ENCODE measurements around the gene DTNBP1. TPM values are rescaled to one million over a fixed set of nuclear protein-coding genes. Genes with fewer than 3 reads are reported as not detected.

Gene DTNBP1
- total and polyA plus RNA-seq, 4 donors, result 3.1 to 6.0 (median 4.3) TPM

DNA sequence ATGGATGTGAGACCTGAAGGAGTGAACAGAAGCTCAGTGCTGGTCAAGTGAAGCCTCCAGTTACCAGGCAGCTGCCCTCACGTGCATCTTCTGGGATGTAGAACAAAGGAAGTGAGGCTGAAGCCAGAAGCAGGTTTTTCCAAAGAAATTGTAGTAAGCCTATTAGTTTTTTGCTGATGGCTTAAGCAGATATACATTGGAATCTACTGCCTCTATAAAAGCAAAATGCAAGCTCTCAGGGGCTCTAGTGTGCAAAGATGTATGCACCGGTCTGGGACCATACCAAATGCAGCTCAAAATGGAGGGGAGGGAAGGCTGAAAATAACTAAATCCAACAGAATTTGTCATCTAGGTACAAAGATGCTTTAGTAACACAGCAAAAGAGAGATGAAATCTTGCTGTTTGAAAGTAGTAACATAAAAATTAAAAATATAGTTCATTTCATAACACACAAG is 77.0 kb downstream of the DTNBP1 start:
- H3K4me3 ChIP-seq (ENCODE audit: low read depth in 1 of 3, low read length in 3 of 3), result no peak overlapping the region
- TF ChIP-seq EGR1 (IDR thresholded peaks at IDR 0.05; ENCODE audit: low read depth in 2 of 2), result no peak
- TF ChIP-seq RAD21 (IDR thresholded peaks at IDR 0.05), result no peak
- TF ChIP-seq ZBTB33 (IDR thresholded peaks at IDR 0.05), result no peak
- TF ChIP-seq GABPA (IDR thresholded peaks at IDR 0.05 in 1 of 2, conservative IDR thresholded peaks at IDR 0.05 in 1 of 2), result no peak
- TF ChIP-seq RXRA (IDR thresholded peaks at IDR 0.05), result no peak
- H3K4me1 ChIP-seq (ENCODE audit: control insufficient read depth in 4 of 4, insufficient read depth in 4 of 4, low read length in 3 of 4), result no peaks in the 10 kb centered on the region
- no peak overlapping the region for H3K9ac ChIP-seq (ENCODE audit: low read depth in 1 of 2, low read length in 2 of 2)
- H3K27ac ChIP-seq (ENCODE audit: low read depth in 1 of 2, low read length in 2 of 2), result no peak overlapping the region
- no peak for DNase-seq (ENCODE audit: low spot score)
- no peaks in the 10 kb centered on the region for H3K27me3 ChIP-seq (ENCODE audit: control insufficient read depth in 4 of 4, insufficient read depth in 4 of 4, low read length in 3 of 4)
- H3K36me3 ChIP-seq (ENCODE audit: control insufficient read depth in 4 of 4, insufficient read depth in 3 of 4, low read depth in 1 of 4, low read length in 3 of 4), result no peaks in the 10 kb centered on the region
- 98% methylated on average over 2 of the region's 2 CpGs for WGBS
- H3K9me3 ChIP-seq (ENCODE audit: control insufficient read depth in 4 of 4, low read length in 3 of 4), result no peaks in the 10 kb centered on the region

DNA sequence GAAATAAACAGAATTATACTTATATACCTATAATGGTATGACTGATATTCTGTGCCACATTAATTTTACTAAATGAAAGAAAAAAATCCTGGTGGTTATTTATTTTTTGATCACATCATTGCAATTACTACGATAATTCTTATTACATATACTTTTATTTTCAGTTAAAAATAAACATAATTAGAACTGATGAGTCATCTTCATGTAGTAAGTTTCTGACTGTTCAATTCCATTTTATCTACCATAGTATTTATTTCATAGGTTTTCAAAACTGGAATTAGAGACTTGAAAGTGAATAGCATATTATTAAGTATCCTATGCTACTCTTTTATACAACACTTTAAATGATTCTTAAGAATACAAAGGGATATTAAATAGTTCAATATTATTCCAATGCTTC is 80.3 kb downstream of the DTNBP1 start:
- no peaks in the 10 kb centered on the region for H3K9me3 ChIP-seq (ENCODE audit: control insufficient read depth in 4 of 4, low read length in 3 of 4)
- H3K4me1 ChIP-seq (ENCODE audit: control insufficient read depth in 4 of 4, insufficient read depth in 4 of 4, low read length in 3 of 4), result no peaks in the 10 kb centered on the region
- TF ChIP-seq YY1 (IDR thresholded peaks at IDR 0.05) (no peak), JUND (IDR thresholded peaks at IDR 0.05) (no peak), FOXA2 (IDR thresholded peaks at IDR 0.05) (no peak), ZBTB33 (IDR thresholded peaks at IDR 0.05) (no peak), ATF3 (IDR thresholded peaks at IDR 0.05) (no peak), HNF4A (conservative IDR thresholded peaks at IDR 0.05) (no peak), GABPA (IDR thresholded peaks at IDR 0.05 in 1 of 2, conservative IDR thresholded peaks at IDR 0.05 in 1 of 2) (no peak), TAF1 (conservative IDR thresholded peaks at IDR 0.05) (no peak), FOXA1 (IDR thresholded peaks at IDR 0.05) (no peak), HNF4G (IDR thresholded peaks at IDR 0.05) (no peak), NR2F2 (IDR thresholded peaks at IDR 0.05) (no peak), RAD21 (IDR thresholded peaks at IDR 0.05) (no peak), EGR1 (IDR thresholded peaks at IDR 0.05; ENCODE audit: low read depth in 2 of 2) (no peak), SP1 (IDR thresholded peaks at IDR 0.05) (no peak)
- TF ChIP-seq, protein P1, sequence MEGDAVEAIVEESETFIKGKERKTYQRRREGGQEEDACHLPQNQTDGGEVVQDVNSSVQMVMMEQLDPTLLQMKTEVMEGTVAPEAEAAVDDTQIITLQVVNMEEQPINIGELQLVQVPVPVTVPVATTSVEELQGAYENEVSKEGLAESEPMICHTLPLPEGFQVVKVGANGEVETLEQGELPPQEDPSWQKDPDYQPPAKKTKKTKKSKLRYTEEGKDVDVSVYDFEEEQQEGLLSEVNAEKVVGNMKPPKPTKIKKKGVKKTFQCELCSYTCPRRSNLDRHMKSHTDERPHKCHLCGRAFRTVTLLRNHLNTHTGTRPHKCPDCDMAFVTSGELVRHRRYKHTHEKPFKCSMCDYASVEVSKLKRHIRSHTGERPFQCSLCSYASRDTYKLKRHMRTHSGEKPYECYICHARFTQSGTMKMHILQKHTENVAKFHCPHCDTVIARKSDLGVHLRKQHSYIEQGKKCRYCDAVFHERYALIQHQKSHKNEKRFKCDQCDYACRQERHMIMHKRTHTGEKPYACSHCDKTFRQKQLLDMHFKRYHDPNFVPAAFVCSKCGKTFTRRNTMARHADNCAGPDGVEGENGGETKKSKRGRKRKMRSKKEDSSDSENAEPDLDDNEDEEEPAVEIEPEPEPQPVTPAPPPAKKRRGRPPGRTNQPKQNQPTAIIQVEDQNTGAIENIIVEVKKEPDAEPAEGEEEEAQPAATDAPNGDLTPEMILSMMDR (IDR thresholded peaks at IDR 0.05; ENCODE audit: low read depth, low read length, missing input control), result no peak
- TF ChIP-seq, protein P2, sequence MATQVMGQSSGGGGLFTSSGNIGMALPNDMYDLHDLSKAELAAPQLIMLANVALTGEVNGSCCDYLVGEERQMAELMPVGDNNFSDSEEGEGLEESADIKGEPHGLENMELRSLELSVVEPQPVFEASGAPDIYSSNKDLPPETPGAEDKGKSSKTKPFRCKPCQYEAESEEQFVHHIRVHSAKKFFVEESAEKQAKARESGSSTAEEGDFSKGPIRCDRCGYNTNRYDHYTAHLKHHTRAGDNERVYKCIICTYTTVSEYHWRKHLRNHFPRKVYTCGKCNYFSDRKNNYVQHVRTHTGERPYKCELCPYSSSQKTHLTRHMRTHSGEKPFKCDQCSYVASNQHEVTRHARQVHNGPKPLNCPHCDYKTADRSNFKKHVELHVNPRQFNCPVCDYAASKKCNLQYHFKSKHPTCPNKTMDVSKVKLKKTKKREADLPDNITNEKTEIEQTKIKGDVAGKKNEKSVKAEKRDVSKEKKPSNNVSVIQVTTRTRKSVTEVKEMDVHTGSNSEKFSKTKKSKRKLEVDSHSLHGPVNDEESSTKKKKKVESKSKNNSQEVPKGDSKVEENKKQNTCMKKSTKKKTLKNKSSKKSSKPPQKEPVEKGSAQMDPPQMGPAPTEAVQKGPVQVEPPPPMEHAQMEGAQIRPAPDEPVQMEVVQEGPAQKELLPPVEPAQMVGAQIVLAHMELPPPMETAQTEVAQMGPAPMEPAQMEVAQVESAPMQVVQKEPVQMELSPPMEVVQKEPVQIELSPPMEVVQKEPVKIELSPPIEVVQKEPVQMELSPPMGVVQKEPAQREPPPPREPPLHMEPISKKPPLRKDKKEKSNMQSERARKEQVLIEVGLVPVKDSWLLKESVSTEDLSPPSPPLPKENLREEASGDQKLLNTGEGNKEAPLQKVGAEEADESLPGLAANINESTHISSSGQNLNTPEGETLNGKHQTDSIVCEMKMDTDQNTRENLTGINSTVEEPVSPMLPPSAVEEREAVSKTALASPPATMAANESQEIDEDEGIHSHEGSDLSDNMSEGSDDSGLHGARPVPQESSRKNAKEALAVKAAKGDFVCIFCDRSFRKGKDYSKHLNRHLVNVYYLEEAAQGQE (IDR thresholded peaks at IDR 0.05), result no peak
- TF ChIP-seq, protein P3, sequence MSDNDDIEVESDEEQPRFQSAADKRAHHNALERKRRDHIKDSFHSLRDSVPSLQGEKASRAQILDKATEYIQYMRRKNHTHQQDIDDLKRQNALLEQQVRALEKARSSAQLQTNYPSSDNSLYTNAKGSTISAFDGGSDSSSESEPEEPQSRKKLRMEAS (IDR thresholded peaks at IDR 0.05), result no peak
- no peak overlapping the region for H3K4me3 ChIP-seq (ENCODE audit: low read depth in 1 of 3, low read length in 3 of 3)
- no peak overlapping the region for H3K27ac ChIP-seq (ENCODE audit: low read depth in 1 of 2, low read length in 2 of 2)
- no peaks in the 10 kb centered on the region for H3K36me3 ChIP-seq (ENCODE audit: control insufficient read depth in 4 of 4, insufficient read depth in 3 of 4, low read depth in 1 of 4, low read length in 3 of 4)
- no peak for DNase-seq (ENCODE audit: low spot score)
- no peaks in the 10 kb centered on the region for H3K27me3 ChIP-seq (ENCODE audit: control insufficient read depth in 4 of 4, insufficient read depth in 4 of 4, low read length in 3 of 4)
- H3K9ac ChIP-seq (ENCODE audit: low read depth in 1 of 2, low read length in 2 of 2), result no peak overlapping the region
- 89% methylated on average over 1 of the region's 1 CpG for WGBS

Data from liver (tissue), 9 donors.